MCF 10A (cell line): ENCODE results near the gene REPIN1. TPM values are rescaled to one million over a fixed set of nuclear protein-coding genes. Genes with fewer than 3 reads are reported as not detected.

Experiments used
- BruUV-seq: library from RNA; stranded (reverse); fragments of 400-500 nt; replicated peaks from 2 replicates; lab custom pipeline; 2021; lab: Mats Ljungman, UMichigan
- CTCF ChIA-PET: fragments of 300-600 bp; sonication (Branson Sonifier 250); formaldehyde crosslinking; extraction: SDS; loops from one replicate; lab custom pipeline; 2021; ENCODE audit warnings: antibody characterized with exemption, inconsistent platforms; lab: Yijun Ruan, JAX
- POLR2A ChIA-PET: fragments of 300-600, 350-650 bp; sonication (Branson Sonifier 250); formaldehyde crosslinking; extraction: SDS; loops from one replicate; lab custom pipeline; 2020; ENCODE audit warnings: antibody characterized with exemption, inconsistent platforms; lab: Yijun Ruan, JAX
- DNase-seq: peaks from one replicate; pipeline ENCODE4 v3.0.0-alpha.2; 2018; ENCODE audit not compliant: unreplicated experiment
- H3K27ac Mint-ChIP-seq: one replicate; pipeline ENCODE4 v1.8.0; 2022; ENCODE audit warnings: mild to moderate bottlenecking, low read depth, mixed read lengths; ENCODE audit not compliant: unreplicated experiment
- H3K27me3 Mint-ChIP-seq: one replicate; pipeline ENCODE4 v1.8.0; 2022; ENCODE audit warnings: mixed read lengths; ENCODE audit not compliant: insufficient read depth, unreplicated experiment
- H3K36me3 Mint-ChIP-seq: one replicate; pipeline ENCODE4 v1.8.0; 2022; ENCODE audit warnings: mild to moderate bottlenecking, moderate library complexity, mixed read lengths; ENCODE audit not compliant: insufficient read depth, unreplicated experiment
- H3K4me1 Mint-ChIP-seq: one replicate; pipeline ENCODE4 v1.8.0; 2022; ENCODE audit warnings: mixed read lengths; ENCODE audit not compliant: insufficient read depth, unreplicated experiment
- H3K4me3 Mint-ChIP-seq: one replicate; pipeline ENCODE4 v1.8.0; 2022; ENCODE audit warnings: mild to moderate bottlenecking, moderate library complexity, mixed read lengths; ENCODE audit not compliant: unreplicated experiment
- H3K9me3 Mint-ChIP-seq: one replicate; pipeline ENCODE4 v1.8.0; 2022; ENCODE audit warnings: mixed read lengths; ENCODE audit not compliant: unreplicated experiment
- CTCF ChIP-seq: fragments of 200-600 bp; IDR thresholded peaks from one replicate; pipeline ENCODE4 v1.8.0; 2022; ENCODE audit warnings: antibody characterized with exemption, mild to moderate bottlenecking; ENCODE audit not compliant: unreplicated experiment
- intact Hi-C: fragments of 100-400 bp; cut with micrococcal nuclease; formaldehyde crosslinking; loops from 2 replicates; pipeline ENCODE4 v1.14.1; 2022
- total RNA-seq: library from RNA; stranded (reverse); gene quantifications from 2 replicates; pipeline ENCODE4 v1.2.3, GENCODE V29; 2022

Gene REPIN1
- total RNA-seq, 1 experiment from 2014 or later: 80.8 TPM

GRCh38 chr7:150343225-150343624 lies 25.4 kb upstream of the REPIN1 start:
- CTCF ChIA-PET: interaction anchor here (0.6 to 0.9 kb wide), 2 partner anchors 12 to 13 kb away, joined by 3 to 5 read pairs; no protein-coding TSS in a partner anchor
- H3K9me3 Mint-ChIP-seq: peaks cover 12% of the 10 kb centered on the region
- H3K27ac Mint-ChIP-seq: no peak overlapping the region
- TF ChIP-seq CTCF: no peak
- BruUV-seq: no TSS peak
- H3K27me3 Mint-ChIP-seq: peaks cover 16% of the 10 kb centered on the region
- POLR2A ChIA-PET: no interaction called here
- no peak overlapping the region for H3K4me3 Mint-ChIP-seq
- intact Hi-C loops: no loop called here
- H3K36me3 Mint-ChIP-seq: no peaks in the 10 kb centered on the region
- H3K4me1 Mint-ChIP-seq: no peaks in the 10 kb centered on the region
- no peak for DNase-seq

GRCh38 chr7:150344299-150344698 lies 24.3 kb upstream of the REPIN1 start:
- peaks cover 12% of the 10 kb centered on the region for H3K9me3 Mint-ChIP-seq
- intact Hi-C loops: no loop called here
- no peaks in the 10 kb centered on the region for H3K4me1 Mint-ChIP-seq
- H3K36me3 Mint-ChIP-seq: no peaks in the 10 kb centered on the region
- CTCF ChIA-PET: interaction anchor here (0.6 kb wide), 2 partner anchors 74 to 621 kb away, joined by 3 read pairs; no protein-coding TSS in a partner anchor
- no peak for DNase-seq
- BruUV-seq: no TSS peak
- H3K4me3 Mint-ChIP-seq: no peak overlapping the region
- H3K27me3 Mint-ChIP-seq: peaks cover 16% of the 10 kb centered on the region
- no peak for TF ChIP-seq CTCF
- POLR2A ChIA-PET: no interaction called here
- H3K27ac Mint-ChIP-seq: no peak overlapping the region

- TF ChIP-seq CTCF: no peak
- Mint-ChIP-seq H3K27me3 (peaks cover 16% of the 10 kb centered on the region), H3K9me3 (peaks cover 12% of the 10 kb centered on the region), H3K36me3 (no peaks in the 10 kb centered on the region), H3K27ac (no peak overlapping the region), H3K4me3 (no peak overlapping the region), H3K4me1 (no peaks in the 10 kb centered on the region)
- POLR2A ChIA-PET: no interaction called here
- BruUV-seq: no TSS peak
- DNase-seq: no peak
- CTCF ChIA-PET: interaction anchor here (3.3 kb wide), 1 partner anchor 11 kb away, joined by 16 read pairs; no protein-coding TSS in a partner anchor
- intact Hi-C loops: no loop called here
Measured at GRCh38 chr7:150345012-150345411, 23.6 kb upstream of the REPIN1 start.

- no peak for DNase-seq
- Mint-ChIP-seq H3K36me3 (no peaks in the 10 kb centered on the region), H3K4me3 (no peak overlapping the region), H3K4me1 (no peaks in the 10 kb centered on the region), H3K27ac (no peak overlapping the region), H3K27me3 (peaks cover 16% of the 10 kb centered on the region), H3K9me3 (peaks cover 12% of the 10 kb centered on the region)
- no TSS peak for BruUV-seq
- intact Hi-C loops: no loop called here
- POLR2A ChIA-PET: no interaction called here
- CTCF ChIA-PET: interaction anchor here (0.7 to 3.3 kb wide), 4 partner anchors 9 to 21 kb away, joined by 3 to 16 read pairs (median 6); no protein-coding TSS in a partner anchor
- TF ChIP-seq CTCF: no peak
Measured at GRCh38 chr7:150346922-150347321, 21.7 kb upstream of the REPIN1 start.
